NCI-H69 (cell line): ENCODE results near the gene NELL1.
"Not testable (repeated sequence)": the region's sequence is repeated elsewhere in the genome, so short reads cannot be mapped to it uniquely, and the experiment has no call there.

ENCODE experiments used
- DNase-seq: peaks from one replicate; lab custom pipeline; 2025; lab: John Stamatoyannopoulos, UW

Gene NELL1

DNA sequence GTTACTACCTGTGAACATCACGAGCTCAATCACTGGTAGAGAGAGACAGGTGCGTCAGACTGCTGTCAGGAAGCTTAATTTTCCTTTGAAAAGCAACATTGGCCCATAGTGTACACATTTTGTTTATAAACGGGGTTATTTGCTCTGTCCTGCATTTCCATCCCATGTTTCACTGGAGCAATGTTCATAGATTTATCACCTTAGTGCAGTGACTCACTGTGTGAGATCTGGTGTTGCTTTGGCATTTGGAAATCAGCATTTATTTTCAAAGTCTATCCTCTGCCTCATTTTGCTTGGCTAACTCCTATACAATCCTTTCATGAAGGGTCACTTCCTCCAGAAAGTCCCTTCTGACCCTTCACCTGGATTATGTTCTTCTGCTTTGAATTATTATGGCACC lies 529.1 kb downstream of the NELL1 start:
- DNase-seq = no peak

DNA sequence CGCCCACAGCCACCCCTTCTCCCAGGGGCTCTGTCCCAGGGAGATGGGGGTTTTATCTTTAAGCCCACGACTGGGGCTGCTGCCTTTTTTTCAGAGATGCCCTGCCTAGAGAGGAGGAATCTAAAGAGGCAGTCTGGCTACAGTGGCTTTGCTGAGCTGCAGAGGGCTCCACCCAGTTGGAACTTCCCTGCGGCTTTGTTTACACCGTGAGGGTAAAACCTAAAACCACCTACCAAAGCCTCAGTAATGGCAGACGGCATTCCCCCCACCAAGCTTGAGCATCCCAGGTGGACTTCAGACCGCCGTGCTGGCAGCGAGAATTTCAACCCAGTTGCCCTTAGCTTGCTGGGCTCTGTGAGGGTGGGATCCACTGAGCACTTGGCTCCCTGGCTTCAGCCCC lies 535.8 kb downstream of the NELL1 start:
- no peak for DNase-seq

GRCh38 chr11:21225860-21226259 lies 556.5 kb downstream of the NELL1 start:
- no peak for DNase-seq

GRCh38 chr11:21229224-21229623 lies 559.8 kb downstream of the NELL1 start:
- DNase-seq = no peak

GRCh38 chr11:21250196-21250595 lies 580.8 kb downstream of the NELL1 start:
- no peak for DNase-seq

DNA sequence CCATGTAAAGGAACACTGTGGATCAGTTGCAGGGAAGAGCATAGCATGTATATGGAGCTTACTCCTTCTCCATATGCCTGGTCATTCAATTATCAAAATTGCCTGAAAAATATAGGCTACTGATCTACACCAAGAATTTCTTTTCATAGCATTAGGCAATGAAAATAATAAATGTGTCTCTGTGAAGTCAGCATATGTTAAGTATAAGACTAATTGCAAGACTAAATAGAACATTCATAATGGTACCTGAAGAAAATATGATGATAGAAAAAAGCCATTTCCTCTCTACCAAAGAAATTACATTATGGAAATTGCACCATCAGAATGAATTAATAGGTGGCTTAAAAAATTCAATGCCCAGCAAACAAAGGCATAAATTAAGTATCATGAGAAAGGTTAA lies 584.7 kb downstream of the NELL1 start:
- DNase-seq = no peak

GRCh38 chr11:21254790-21255189 lies 585.4 kb downstream of the NELL1 start:
- no peak for DNase-seq

GRCh38 chr11:21257461-21257860 lies 588.1 kb downstream of the NELL1 start:
- DNase-seq = no peak

- DNase-seq = no peak
Measured at GRCh38 chr11:21258414-21258813, 589.0 kb downstream of the NELL1 start.

GRCh38 chr11:21260101-21260500 lies 590.7 kb downstream of the NELL1 start:
- peak; percentile 67 for DNase-seq

GRCh38 chr11:21262992-21263391 lies 593.6 kb downstream of the NELL1 start:
- peak; percentile 38 for DNase-seq

DNA sequence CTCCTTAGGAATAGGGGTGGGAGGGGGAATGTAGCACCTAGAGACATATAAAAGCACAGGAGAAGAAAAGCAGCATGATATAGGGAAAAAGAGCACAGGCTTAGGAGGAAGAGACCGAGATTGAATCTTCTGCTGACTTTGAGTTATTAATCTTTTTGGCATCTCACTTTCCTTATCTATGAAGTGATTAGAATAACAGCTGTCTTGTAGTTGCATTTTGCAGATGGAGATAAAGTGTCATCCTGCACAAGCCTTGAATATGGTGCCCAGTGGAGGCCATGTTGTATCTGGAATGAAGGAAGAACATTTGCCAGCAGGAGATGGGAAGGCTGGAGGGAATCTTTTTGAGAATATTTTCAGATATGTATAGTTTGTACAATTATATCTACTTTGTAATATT lies 594.7 kb downstream of the NELL1 start:
- DNase-seq = no peak

DNA sequence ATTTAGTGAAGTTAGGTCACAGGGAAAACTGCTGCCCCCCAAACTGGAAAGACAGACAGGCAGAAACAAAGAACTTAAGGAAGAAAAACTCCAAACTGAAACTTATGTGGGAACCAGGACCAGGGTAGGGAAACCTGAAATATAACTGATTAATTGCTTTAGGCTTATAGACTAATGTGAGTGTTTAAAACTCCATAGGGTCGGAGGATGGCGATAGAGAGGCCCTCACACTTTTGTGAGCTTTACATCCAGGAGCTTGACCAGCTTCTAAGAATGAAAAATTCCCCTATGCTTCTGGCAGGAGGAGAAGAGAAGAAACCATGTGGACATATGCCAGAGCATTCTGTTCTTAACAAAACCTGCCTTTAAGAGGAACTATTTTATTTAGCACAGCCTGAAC lies 598.6 kb downstream of the NELL1 start:
- no peak for DNase-seq

DNA sequence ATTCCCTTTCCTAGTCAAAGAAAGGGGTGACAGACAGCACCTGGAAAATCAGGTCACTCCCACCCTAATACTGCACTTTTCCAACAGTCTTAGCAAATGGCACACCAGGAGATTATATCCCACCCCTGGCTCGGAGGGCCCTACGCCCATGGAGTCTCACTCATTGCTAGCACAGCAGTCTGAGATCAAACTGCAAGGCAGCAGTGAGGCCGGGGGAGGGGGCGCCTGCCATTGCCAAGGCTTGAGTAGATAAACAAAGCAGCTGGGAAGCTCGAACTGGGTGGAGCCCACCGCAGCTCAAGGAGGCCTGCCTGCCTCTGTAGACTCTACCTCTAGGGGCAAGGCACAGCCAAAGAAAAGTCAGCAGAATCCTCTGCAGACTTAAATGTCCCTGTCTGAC lies 602.8 kb downstream of the NELL1 start:
- DNase-seq = not testable (repeated sequence)

DNA sequence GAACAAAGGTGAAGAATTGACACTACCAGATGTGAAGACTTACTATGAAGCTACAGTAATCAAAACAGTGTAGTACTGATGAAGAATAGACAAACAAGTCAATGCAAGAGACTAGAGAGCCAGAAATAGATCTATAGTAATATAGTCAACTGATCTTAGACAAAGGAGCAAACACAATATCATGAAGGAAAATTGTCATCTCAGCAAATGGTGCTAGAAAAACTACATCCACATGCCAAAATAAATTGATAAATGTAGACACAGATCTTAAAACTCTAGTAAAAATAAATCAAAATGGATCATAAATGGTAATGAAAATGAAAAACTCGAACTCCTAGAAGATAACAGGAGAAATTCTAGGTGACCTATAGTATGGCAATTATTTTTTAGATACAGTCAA lies 609.5 kb downstream of the NELL1 start:
- no peak for DNase-seq

DNA sequence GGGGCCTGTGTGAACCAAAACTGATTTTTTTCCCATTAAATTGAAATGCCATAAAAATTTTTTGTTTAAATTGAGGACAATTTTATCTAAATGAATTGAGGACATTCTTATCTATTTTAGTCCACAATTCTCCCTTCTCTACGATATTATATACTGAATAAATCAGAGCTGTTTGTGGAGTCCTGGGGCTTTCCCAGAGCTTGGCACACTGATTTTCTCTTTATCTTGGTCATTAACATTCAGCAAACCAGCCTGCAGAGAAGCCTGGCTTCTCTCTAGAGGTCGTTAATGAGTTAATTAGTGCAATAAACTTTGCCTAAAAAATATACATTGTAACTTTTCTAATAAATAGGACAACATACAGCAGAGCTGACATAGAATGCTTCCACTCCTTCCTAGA lies 615.7 kb downstream of the NELL1 start:
- DNase-seq = no peak

DNA sequence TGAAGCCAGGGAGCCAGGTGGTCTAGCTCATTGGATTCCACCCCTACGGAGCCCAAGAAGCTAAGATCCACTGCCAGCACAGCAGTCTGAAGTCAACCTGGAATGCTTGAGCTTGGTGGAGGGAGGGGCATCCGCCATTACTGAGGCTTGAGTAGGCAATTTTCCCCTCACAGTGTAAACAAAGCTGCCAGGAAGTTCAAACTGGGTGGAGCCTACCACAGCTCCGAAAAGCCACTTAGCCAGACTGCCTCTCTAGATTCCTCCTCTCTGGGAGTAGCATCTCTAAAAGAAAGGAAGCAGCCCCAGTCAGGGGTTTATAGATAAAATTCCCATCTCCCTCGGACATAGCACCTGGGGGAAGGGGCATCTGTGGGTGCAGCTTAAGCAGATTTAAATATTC lies 620.3 kb downstream of the NELL1 start:
- peak; percentile 83 for DNase-seq

GRCh38 chr11:21295508-21295907 lies 626.1 kb downstream of the NELL1 start:
- DNase-seq = no peak

- DNase-seq = no peak
Measured at GRCh38 chr11:21301981-21302380, 632.6 kb downstream of the NELL1 start.

- no peak for DNase-seq
Measured at GRCh38 chr11:21306739-21307358, 637.5 kb downstream of the NELL1 start.

DNA sequence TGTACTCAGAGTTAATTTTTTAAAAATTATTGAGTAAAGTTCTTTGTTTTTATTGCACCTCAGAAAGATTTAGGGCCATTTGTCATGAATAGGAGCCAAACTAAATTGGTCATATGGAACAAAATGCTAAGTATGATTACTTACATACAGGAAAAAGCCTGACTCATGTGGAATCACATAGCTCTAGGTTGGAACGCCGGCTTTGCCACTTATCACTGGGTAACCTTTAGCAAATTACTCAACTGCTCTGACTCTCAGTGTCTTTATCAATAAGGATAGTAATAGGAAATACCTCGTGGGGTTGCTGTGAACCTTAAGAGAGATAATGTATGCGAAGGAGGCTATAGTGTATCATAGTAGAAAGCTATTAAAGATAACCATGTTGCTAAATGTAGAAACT lies 638.5 kb downstream of the NELL1 start:
- peak; percentile 36 for DNase-seq

GRCh38 chr11:21316591-21316990 lies 647.2 kb downstream of the NELL1 start:
- peak; percentile 78 for DNase-seq

DNA sequence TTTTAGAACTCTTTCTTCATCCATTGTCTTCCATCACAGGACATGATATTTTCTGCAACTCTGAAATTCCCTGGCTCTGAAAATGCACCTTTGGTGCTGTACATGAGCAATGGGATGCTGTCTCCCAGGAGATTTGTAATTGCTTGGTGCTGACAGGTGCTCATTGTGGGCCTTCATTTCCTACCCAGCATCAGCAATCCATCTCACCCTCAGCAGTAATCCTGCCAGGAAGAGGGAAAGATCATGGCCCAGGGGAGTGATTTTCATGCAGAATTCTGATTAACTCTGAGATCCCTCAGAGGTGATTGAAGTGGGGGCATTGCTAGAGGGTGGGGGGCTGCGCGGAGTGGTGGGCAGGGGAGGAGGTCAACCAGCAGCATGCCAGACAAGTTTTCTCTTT lies 651.7 kb downstream of the NELL1 start:
- DNase-seq = peak; percentile 77

- DNase-seq = no peak
Measured at GRCh38 chr11:21321530-21321929, 652.1 kb downstream of the NELL1 start.

DNA sequence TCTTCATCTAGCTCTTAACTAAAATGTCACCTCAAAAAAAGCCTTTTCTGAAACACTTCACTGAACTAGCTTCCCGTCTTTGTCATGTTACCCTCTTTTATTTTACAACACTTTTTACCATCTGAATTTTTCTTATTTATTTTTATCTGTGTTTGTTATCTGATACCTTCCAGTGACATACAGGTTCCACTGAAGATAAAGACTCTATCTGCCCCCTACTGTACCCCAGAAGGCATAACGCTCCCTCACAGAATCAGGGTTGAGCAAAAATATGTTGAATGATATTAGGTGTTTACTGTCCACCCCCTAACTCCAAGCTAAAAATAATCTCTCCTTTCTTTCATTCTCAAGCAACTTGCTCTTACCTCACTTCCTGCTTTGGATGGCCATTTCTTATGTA lies 654.2 kb downstream of the NELL1 start:
- DNase-seq = peak; percentile 42
